Caco-2 (cell line): ENCODE data around the gene RPS6KA5. TPM values are rescaled to one million over a fixed set of nuclear protein-coding genes. Genes with fewer than 3 reads are reported as not detected.
"Not testable (repeated sequence)": the region's sequence is repeated elsewhere in the genome, so short reads cannot be mapped to it uniquely, and the experiment has no call there.

ENCODE experiments used
- BruUV-seq: library from RNA; stranded (reverse); fragments of 400-500 nt; replicated peaks from 2 replicates; lab custom pipeline; 2021; lab: Mats Ljungman, UMichigan
- CTCF ChIA-PET: fragments of 300-600 bp; sonication (Branson Sonifier 250); formaldehyde crosslinking; loops from one replicate; lab custom pipeline; 2022; ENCODE audit warnings: antibody characterized with exemption; lab: Charles Lee
- POLR2A ChIA-PET: fragments of 300-600 bp; sonication (Branson Sonifier 250); formaldehyde crosslinking; loops from one replicate; lab custom pipeline; 2022; ENCODE audit warnings: antibody characterized with exemption; lab: Charles Lee
- DNase-seq, 2 experiments: peaks; one replicate each; pipeline versions ENCODE4 v3.0.0 to v3.0.0-alpha.2; 2020 to 2022
- H3K27me3 ChIP-seq: replicated peaks from 2 replicates; pipeline ENCODE4 v1.6.0; 2011; ENCODE audit warnings: low read length; ENCODE audit not compliant: control insufficient read depth, insufficient read depth
- H3K36me3 ChIP-seq: 2 replicates; pipeline ENCODE4 v1.5.1; 2011; ENCODE audit warnings: low read length; ENCODE audit not compliant: control insufficient read depth, insufficient read depth
- H3K4me1 ChIP-seq: fragments of 250-450 bp; sonication (Bioruptor Pico); 2 replicates; pipeline ENCODE4 v1.5.1; 2020; ENCODE audit warnings: mild to moderate bottlenecking
- H3K4me3 ChIP-seq: 2 replicates; pipeline ENCODE4 v1.5.1; 2011; ENCODE audit warnings: low read depth, mild to moderate bottlenecking, control low read depth, low read length
- H3K9me3 ChIP-seq: fragments of 250-450 bp; sonication (Bioruptor Pico); 2 replicates; pipeline ENCODE4 v1.5.1; 2020; ENCODE audit warnings: mild to moderate bottlenecking, moderate library complexity
- H3K27ac Mint-ChIP-seq: one replicate; pipeline ENCODE4 v1.8.0; 2022; ENCODE audit warnings: mixed read lengths; ENCODE audit not compliant: unreplicated experiment
- H3K27me3 Mint-ChIP-seq: one replicate; pipeline ENCODE4 v1.8.0; 2022; ENCODE audit warnings: mixed read lengths; ENCODE audit not compliant: insufficient read depth, unreplicated experiment
- H3K36me3 Mint-ChIP-seq: one replicate; pipeline ENCODE4 v1.8.0; 2022; ENCODE audit warnings: mild to moderate bottlenecking, mixed read lengths; ENCODE audit not compliant: insufficient read depth, unreplicated experiment
- H3K4me1 Mint-ChIP-seq: one replicate; pipeline ENCODE4 v1.8.0; 2022; ENCODE audit warnings: low read depth, mixed read lengths; ENCODE audit not compliant: unreplicated experiment
- H3K4me3 Mint-ChIP-seq: one replicate; pipeline ENCODE4 v1.8.0; 2022; ENCODE audit warnings: mild to moderate bottlenecking, moderate library complexity, mixed read lengths; ENCODE audit not compliant: unreplicated experiment
- H3K9me3 Mint-ChIP-seq: one replicate; pipeline ENCODE4 v1.8.0; 2022; ENCODE audit warnings: mixed read lengths; ENCODE audit not compliant: unreplicated experiment
- CTCF ChIP-seq, 2 experiments: fragments of 200-600 bp in 1 of 2; IDR thresholded peaks; 1 replicate in 1 of 2; 2 replicates in 1 of 2; pipeline versions ENCODE4 v1.5.1 to v1.8.0; 2011 to 2022; ENCODE audit warnings: antibody characterized with exemption in 1 of 2, control low read depth in 1 of 2, inconsistent platforms in 1 of 2, low read depth in 1 of 2, low read length in 1 of 2, mild to moderate bottlenecking in 1 of 2, moderate library complexity in 1 of 2; ENCODE audit not compliant: insufficient read depth in 1 of 2, severe bottlenecking in 1 of 2, unreplicated experiment in 1 of 2
- intact Hi-C: fragments of 100-400 bp; cut with micrococcal nuclease; formaldehyde crosslinking; loops from one replicate; pipeline ENCODE4 v1.10.0; 2022; ENCODE audit not compliant: unreplicated experiment
- total RNA-seq: library from RNA; stranded (reverse); gene quantifications from 2 replicates; pipeline ENCODE4 v1.2.3, GENCODE V29; 2022

The RPS6KA5 gene
- total RNA-seq, 1 experiment from 2014 or later, result 5.7 TPM

GRCh38 chr14:90960818-90961217, 99.6 kb downstream of the RPS6KA5 start:
- Mint-ChIP-seq H3K36me3 (no peaks in the 10 kb centered on the region), H3K27ac (no peak overlapping the region), H3K4me1 (no peaks in the 10 kb centered on the region), H3K4me3 (no peak overlapping the region), H3K9me3 (peaks cover 16% of the 10 kb centered on the region), H3K27me3 (no peaks in the 10 kb centered on the region)
- ChIA-PET POLR2A (no interaction called here), CTCF (no interaction called here)
- H3K4me1 ChIP-seq, result no peaks in the 10 kb centered on the region
- H3K36me3 ChIP-seq, result no peaks in the 10 kb centered on the region
- no peak for TF ChIP-seq CTCF (IDR thresholded peaks at IDR 0.05; ENCODE audit: insufficient read depth in 1 of 2, low read depth in 1 of 2, low read length in 1 of 2, severe bottlenecking in 1 of 2, unreplicated experiment in 1 of 2)
- peaks cover 5% of the 10 kb centered on the region; the same call in 1 of the 2 replicates for H3K9me3 ChIP-seq
- no peaks in the 10 kb centered on the region for H3K27me3 ChIP-seq
- DNase-seq, result no peak
- no peak overlapping the region for H3K4me3 ChIP-seq
- BruUV-seq, result no TSS peak
- intact Hi-C loops, result no loop called here

GRCh38 chr14:90959344-90959743, 101.1 kb downstream of the RPS6KA5 start:
- POLR2A ChIA-PET, result no interaction called here
- H3K36me3 ChIP-seq, result no peaks in the 10 kb centered on the region

GRCh38 chr14:90956273-90956672, 104.2 kb downstream of the RPS6KA5 start:
- no peaks in the 10 kb centered on the region for H3K27me3 Mint-ChIP-seq
- no peaks in the 10 kb centered on the region for H3K4me1 ChIP-seq
- peaks cover 26% of the 10 kb centered on the region for H3K9me3 Mint-ChIP-seq
- peaks cover 22% of the 10 kb centered on the region for H3K9me3 ChIP-seq
- H3K36me3 ChIP-seq, result no peaks in the 10 kb centered on the region
- no peak overlapping the region for H3K4me3 Mint-ChIP-seq
- no peak for TF ChIP-seq CTCF (IDR thresholded peaks at IDR 0.05; ENCODE audit: insufficient read depth in 1 of 2, low read depth in 1 of 2, low read length in 1 of 2, severe bottlenecking in 1 of 2, unreplicated experiment in 1 of 2)
- intact Hi-C loops, result no loop called here
- no peak overlapping the region for H3K27ac Mint-ChIP-seq
- no TSS peak for BruUV-seq
- peaks cover 14% of the 10 kb centered on the region for H3K36me3 Mint-ChIP-seq
- no peak overlapping the region for H3K4me3 ChIP-seq
- no peaks in the 10 kb centered on the region for H3K4me1 Mint-ChIP-seq
- POLR2A ChIA-PET, result no interaction called here
- CTCF ChIA-PET, result no interaction called here
- DNase-seq, result no peak
- H3K27me3 ChIP-seq, result no peaks in the 10 kb centered on the region

More at GRCh38 chr14:90959344-90959743, 101.1 kb downstream of the RPS6KA5 start:
- Histone ChIP-seq H3K9me3 (peaks cover 18% of the 10 kb centered on the region), H3K4me3 (no peak overlapping the region), H3K27me3 (no peaks in the 10 kb centered on the region), H3K4me1 (no peaks in the 10 kb centered on the region)
- Mint-ChIP-seq H3K36me3 (peaks cover 7% of the 10 kb centered on the region), H3K9me3 (peaks cover 26% of the 10 kb centered on the region), H3K4me3 (no peak overlapping the region), H3K27ac (no peak overlapping the region), H3K4me1 (no peaks in the 10 kb centered on the region), H3K27me3 (no peaks in the 10 kb centered on the region)
- CTCF ChIA-PET, result no interaction called here
- no peak for TF ChIP-seq CTCF (IDR thresholded peaks at IDR 0.05; ENCODE audit: insufficient read depth in 1 of 2, low read depth in 1 of 2, low read length in 1 of 2, severe bottlenecking in 1 of 2, unreplicated experiment in 1 of 2)
- DNase-seq, result no peak
- no TSS peak for BruUV-seq
- intact Hi-C loops, result no loop called here

GRCh38 chr14:90953643-90954042, 106.8 kb downstream of the RPS6KA5 start:
- DNase-seq, result peak; percentile 61 to 63
- intact Hi-C loops, H3K27me3 Mint-ChIP-seq, H3K27me3 ChIP-seq, POLR2A ChIA-PET, H3K4me1 Mint-ChIP-seq, BruUV-seq, H3K4me1 ChIP-seq, H3K4me3 Mint-ChIP-seq, H3K36me3 ChIP-seq, CTCF ChIA-PET, H3K4me3 ChIP-seq: not testable (repeated sequence)
- Mint-ChIP-seq H3K9me3 (peaks cover 26% of the 10 kb centered on the region), H3K27ac (peak overlapping the region; percentile 22), H3K36me3 (peaks cover 14% of the 10 kb centered on the region)
- peaks cover 22% of the 10 kb centered on the region for H3K9me3 ChIP-seq
